C4-2B (cell line): Measurements from ENCODE around the gene PTPMT1.
"Not testable (repeated sequence)": the region's sequence is repeated elsewhere in the genome, so short reads cannot be mapped to it uniquely, and the experiment has no call there.

Experiments used
- H3K27ac ChIP-seq: fragments of 450-650 bp; 2 replicates; pipeline ENCODE4 v1.5.1; 2017
- ZFX ChIP-seq: fragments of 450-650 bp; IDR thresholded peaks from 2 replicates; pipeline ENCODE4 v1.6.1; 2017
- TF ChIP-seq, protein P1 (sequence below): fragments of 450-650 bp; conservative IDR thresholded peaks from 2 replicates; pipeline ENCODE4 v1.5.1; 2017; ENCODE audit warnings: mild to moderate bottlenecking

The PTPMT1 gene

DNA sequence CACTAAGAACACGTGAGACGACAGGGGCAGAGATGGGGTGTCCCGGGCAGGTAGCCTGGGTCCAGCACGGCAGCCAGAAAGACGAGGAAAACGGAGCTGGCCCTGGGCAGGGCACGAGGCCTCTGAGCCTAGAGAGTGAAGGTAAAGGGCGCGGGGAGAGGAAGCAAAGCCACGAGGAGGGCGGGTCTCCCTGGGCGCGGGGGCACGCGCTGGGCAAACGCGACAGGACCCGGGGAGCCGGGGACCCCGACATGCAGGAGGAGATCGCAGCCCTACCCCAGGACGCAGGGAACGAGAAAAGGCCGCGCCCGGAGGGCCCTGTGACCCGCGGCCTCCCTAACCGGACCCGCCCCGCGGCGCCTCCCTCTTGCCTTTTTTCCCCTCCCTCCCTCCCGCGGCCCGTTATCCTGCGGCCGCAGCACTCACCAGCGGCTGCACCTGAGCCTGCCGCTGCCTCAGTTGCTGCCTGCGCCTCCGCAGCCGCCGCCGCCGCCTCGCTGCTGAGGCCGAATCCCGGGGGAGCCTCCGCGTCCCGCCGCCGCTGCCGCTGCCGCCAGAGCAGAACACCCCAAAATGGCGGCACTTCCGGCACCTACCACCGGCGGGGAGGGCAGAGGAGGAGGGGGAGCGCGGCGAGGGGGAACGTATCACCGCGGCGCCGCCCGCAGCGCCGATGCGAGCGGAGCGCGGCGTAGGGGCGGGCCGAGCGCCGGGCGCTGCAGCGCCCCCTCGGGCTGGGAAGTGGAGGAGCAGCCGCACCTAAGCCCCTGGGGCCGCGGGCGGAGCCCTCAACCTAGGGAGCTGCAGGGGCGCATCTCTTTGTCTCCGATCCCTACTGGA lies 12.6 kb upstream of the PTPMT1 start, which contains the start of gene CELF1:
Gene CELF1, minus strand, starts transcription at position 567 of the 840 bp plus-strand sequence. CDS start 53,609 bp downstream, outside the sequence.
- H3K27ac ChIP-seq, result peak within 1 kb of the TSS; percentile 93
- TF ChIP-seq ZFX, result peak; percentile 88
- TF ChIP-seq, protein P1, sequence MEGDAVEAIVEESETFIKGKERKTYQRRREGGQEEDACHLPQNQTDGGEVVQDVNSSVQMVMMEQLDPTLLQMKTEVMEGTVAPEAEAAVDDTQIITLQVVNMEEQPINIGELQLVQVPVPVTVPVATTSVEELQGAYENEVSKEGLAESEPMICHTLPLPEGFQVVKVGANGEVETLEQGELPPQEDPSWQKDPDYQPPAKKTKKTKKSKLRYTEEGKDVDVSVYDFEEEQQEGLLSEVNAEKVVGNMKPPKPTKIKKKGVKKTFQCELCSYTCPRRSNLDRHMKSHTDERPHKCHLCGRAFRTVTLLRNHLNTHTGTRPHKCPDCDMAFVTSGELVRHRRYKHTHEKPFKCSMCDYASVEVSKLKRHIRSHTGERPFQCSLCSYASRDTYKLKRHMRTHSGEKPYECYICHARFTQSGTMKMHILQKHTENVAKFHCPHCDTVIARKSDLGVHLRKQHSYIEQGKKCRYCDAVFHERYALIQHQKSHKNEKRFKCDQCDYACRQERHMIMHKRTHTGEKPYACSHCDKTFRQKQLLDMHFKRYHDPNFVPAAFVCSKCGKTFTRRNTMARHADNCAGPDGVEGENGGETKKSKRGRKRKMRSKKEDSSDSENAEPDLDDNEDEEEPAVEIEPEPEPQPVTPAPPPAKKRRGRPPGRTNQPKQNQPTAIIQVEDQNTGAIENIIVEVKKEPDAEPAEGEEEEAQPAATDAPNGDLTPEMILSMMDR, result peak; percentile 99

DNA sequence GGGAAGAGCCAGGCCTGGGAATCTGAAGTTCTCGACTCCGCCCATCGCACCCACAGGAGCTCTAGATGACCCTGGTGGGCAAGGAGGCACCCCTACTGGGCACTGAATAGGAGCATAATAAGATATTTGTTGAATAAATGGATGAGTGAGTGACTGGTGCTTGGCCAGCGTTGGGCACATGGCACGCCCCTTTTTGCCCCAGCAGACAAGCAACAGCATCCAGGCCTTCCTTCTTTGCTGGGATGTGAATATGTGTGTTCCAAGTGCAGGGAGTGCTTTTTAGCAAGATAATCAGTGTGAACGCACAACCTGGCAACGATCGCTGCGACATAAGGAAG lies 12.0 kb upstream of the PTPMT1 start:
- H3K27ac ChIP-seq, result peak overlapping the region; percentile 93
- TF ChIP-seq, protein P1, result no peak; the same call in none of the 2 replicates
- no peak for TF ChIP-seq ZFX

DNA sequence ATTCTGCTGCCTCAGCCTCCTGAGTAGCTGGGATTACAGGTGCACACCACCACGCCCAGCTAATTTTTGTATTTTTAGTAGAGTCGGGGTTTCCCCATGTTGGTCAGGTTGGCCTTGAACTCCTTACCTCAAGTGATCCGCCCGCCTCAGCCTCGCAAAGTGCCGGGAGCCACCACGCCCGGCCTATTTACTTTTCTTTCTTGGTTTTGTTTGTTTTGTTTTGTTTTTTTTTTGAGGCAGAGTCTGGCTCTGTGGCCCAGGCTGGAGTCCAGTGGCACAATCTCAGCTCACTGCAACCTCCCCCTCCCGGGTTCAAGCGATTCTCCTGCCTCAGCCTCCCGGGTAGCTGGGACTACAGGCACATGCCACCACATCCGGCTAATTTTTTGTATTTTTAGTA lies 8.4 kb upstream of the PTPMT1 start:
- H3K27ac ChIP-seq, result not testable (repeated sequence)

DNA sequence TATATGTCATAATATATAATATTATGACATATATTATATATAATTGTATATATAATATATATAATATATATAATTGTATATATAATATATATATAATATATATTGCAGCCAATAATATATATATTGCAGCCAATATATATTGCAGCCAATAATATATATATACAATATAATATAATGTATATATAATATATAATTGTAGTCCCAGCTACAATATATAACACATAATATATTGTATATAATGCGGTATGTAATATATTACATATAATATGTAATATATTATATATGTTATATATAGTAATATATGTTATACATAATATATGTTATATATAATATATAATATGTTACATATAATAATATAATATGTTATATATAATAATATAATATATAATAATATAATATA lies 6.7 kb upstream of the PTPMT1 start:
- TF ChIP-seq, protein P1, result no peak
- no peak for TF ChIP-seq ZFX
- H3K27ac ChIP-seq, result no peak overlapping the region

DNA sequence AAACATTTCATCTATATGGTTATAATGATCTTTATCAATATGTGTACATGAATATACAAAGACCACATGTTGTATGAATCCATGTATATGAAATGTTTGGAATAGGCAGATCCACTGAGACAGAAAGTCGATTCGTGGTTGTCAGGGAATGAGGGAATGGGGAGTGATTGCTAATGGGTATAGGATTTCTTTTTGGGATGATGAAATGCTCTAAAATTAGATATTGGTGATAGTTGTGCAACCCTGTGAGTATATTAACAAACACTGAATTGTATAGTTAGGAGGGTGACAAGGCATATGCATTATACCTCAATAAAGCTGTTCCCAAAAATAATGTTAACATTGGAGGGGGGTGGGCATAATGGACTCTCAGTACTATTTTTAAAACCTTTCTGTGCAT lies 5.0 kb upstream of the PTPMT1 start:
- no peak overlapping the region for H3K27ac ChIP-seq
- no peak for TF ChIP-seq ZFX
- TF ChIP-seq, protein P1, result no peak

DNA sequence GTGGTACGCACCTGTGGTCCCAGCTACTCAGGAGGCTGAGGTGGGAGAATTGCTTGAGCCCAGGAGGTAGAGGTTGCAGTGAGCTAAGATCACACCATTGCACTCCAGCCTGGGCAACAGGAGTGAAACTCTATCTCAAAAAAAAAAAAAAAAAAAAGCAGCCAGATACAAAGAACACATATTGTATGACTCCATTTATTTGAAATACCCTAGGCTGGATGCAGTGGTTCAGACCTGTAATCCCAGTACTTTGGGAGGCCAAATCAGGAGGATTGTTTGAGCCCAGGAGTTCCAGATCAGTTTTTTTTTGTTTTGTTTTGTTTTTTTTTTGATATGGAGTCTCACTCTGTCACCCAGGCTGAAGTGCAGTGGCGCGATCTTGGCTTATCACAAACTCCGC lies 3.0 kb upstream of the PTPMT1 start:
- not testable (repeated sequence) for H3K27ac ChIP-seq

DNA sequence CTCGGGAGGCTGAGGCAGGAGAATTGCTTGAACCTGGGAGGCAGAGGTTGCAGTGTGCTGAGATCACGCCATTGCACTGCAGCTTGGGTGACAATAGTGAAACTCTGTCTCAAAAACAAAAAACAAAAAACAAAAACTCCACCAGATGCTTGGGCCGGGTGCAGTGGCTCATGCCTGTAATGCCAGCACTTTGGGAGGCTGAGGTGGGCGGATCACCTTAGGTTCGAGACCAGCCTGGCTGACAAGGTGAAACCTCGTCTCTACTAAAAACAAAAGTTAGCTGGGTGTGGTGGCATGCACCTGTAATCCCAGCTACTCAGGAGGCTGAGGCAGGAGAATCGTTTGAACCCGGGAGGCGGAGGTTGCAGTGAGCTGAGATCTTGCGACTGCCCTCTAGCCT lies 1.0 kb upstream of the PTPMT1 start:
- H3K27ac ChIP-seq, result not testable (repeated sequence)

DNA sequence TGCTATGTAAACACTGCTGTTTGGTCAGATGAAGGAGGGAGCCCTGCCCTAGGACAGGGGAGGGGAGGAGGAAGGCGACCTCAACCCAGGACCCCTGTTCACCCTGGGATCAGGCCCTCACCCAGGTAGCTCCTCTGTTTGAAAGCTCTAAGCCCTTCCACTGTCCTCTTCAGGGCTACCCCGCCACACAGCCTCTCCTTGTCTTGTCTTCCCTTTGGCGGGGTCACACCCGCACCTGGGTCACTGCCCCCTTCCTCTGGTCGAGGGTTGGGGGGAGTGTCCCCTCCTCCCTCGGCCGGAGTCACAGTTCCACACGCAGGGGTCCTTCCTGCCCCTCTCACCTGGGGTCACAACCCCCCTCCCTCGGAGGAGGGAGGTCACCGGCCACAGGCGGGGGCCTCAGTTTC lies 463 bp upstream of the PTPMT1 start:
- H3K27ac ChIP-seq, result peak overlapping the region; percentile 98
- TF ChIP-seq ZFX, result no peak

DNA sequence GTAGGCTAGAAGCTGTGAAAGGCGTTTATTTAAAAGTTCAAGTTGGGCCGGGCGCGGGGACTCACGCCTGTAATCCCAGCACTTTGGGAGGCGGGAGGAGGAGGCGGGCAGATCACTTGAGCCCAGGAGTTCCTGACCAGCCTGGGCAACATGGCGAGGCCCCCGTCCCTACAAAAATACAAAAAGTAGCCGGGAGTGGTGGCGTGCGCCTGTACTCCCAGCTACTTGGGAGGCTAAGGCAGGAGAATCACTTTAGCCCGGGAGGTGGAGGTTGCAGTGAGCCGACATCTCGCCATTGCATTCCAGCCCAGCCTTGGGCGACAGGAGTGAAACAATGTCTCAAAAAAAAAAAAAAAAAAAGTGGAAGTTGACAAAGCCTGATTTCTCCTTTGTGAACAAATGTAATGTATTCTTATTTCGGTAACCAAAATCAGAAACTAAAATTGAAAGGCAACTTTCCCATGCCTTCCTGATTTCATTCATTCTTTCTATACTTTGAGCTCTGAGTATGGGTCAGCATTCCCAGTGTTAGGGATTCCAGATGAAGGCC lies 825 bp downstream of the PTPMT1 start:
- H3K27ac ChIP-seq, result peak overlapping the region; percentile 98
- no peak for TF ChIP-seq ZFX
- TF ChIP-seq, protein P1, result no peak
